Measurements from ENCODE around the gene FPGS.
"Not testable (repeated sequence)": the region's sequence is repeated elsewhere in the genome, so short reads cannot be mapped to it uniquely, and the experiment has no call there.

The FPGS gene

DNA sequence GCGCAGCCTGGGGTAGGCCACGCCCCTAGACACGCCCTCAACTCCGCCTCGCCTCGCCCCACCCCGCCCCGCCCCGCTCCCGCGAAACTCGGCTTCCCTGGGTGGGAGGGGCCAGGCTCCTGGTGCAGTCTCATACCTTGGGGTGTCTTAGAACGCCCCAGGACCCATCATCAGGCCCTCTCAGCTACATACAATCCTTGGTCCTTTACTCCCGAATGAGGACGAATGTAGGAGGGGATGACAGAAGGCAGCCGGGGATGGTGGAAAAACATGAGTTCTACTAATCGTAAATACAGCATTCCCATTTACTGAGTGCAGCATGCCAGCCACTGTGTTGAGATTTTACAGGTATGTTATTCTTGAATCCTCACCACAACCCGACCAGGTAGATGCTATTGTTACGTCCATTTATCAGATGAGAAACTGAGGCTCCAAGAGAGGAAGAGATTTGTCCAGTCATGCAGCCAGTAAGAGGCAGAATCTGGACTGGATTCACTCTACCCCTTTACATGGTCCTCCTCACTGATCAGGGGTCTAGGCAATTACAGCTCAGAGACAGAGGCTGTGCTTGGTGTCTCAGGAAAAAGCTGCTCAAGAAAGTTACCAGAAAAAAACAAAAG is 31.0 kb upstream of the FPGS start:
- FAIRE-seq, result no peak

DNA sequence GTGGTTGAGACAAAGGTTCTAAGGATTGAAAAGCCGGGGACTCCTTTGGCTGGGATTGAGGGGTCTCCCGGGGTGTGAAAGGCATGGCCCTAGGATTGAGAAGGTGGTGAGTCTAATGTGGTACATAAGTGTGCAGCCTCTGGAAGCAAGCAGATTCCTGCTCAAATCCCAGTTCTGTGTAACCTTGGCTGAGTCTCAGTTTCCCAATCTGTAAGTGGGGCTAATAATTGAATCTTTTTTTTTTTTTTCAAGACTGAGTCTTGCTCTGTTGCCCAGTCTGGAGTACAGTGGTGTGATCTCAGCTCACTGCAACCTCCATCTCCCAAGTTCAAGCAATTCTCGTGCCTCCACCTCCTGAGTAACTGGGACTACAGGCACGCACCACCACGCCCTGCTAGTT is 30.1 kb upstream of the FPGS start:
- no peak for FAIRE-seq

DNA sequence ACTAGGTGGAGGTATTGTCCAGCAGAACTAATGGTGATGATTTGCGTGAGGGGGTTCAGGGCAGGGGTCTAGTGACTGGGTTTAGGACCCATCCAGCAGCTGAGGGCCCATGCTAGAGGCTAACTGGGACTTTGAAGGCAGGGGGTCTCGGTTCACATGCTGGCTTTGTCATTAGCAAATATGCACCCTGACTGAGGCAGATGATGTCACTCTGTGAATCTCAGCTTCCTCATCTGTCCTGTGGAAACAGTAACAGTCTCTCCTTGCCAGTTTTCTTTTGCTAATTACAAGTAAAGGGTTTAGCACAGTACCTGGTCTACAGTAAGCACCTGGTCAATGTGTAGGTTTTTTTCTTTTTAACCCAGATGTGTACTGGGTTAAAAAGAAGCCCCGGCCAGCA is 29.4 kb upstream of the FPGS start:
- FAIRE-seq, result no peak

DNA sequence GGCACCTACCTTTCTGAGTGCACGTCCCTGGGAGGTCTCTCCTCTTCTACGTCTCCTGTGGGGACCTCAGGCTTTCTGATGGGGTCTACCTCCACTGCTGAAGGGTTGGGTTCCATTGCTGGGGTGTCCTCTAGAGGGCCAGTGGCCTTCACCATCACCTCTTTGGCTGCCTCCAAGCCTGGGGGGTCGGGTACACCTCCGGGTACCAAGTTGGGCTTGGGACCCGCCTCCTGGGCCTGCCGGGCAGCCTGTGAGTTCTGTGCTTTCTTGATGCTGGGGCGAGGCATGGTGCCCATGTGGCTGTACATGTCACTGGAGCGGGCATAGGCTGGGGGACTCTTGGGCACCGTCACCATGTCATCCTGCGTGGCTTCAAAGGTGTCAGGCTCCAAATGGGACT is 28.7 kb upstream of the FPGS start:
- no peak for FAIRE-seq

DNA sequence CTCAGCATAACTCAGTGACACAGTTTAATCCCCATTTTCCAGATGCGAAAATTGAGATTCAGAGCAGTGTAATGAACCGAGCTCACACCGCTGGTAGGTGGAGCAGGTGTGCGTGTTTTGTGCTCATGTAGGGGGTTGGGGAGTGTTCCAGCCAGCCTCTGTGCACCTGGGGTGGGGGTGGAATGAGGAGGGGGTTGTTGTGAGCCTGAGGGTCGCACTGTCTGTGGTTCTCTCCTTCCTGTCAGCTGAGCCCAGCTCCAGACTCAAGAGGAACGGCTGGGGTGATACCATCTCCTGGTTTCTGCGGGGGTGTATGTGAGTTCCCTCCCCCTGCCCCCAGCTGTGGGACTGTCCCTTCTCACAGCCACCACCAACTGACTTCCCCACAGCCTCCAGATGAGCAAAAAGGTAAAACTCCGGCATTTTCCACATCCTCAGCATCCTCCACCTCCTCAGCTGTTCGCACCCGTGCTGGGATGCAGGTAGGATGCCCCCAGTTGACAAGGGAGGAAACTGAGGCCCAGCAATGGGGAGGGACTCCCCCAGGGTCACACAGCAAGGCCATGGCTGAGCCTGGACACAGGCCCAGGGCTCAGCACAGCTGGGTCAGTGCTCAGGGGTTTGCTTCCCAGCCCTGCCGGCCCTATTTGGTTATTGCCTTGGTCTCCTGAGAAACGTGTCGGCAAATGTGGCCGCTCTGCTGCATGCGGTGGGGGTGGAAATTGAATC is 26.3 kb upstream of the FPGS start:
- FAIRE-seq, result no peak

DNA sequence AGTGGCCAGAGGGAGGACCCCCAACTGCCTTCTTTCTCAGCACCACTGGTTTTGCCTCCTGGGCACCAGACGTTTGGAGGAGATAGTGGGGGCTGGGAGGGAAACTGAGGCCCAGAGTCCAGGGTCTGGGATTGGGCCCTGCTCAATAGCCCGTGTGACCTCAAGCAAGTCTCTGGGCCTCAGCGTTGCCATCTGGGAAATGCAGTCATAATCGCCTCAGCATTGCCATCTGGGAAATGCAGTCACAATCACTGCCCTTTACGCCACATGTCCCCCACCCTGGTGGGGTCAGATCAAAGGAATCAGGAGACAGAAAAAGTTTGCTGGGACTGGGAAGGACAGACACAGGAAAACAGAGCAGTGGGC is 25.8 kb upstream of the FPGS start:
- FAIRE-seq, result no peak

DNA sequence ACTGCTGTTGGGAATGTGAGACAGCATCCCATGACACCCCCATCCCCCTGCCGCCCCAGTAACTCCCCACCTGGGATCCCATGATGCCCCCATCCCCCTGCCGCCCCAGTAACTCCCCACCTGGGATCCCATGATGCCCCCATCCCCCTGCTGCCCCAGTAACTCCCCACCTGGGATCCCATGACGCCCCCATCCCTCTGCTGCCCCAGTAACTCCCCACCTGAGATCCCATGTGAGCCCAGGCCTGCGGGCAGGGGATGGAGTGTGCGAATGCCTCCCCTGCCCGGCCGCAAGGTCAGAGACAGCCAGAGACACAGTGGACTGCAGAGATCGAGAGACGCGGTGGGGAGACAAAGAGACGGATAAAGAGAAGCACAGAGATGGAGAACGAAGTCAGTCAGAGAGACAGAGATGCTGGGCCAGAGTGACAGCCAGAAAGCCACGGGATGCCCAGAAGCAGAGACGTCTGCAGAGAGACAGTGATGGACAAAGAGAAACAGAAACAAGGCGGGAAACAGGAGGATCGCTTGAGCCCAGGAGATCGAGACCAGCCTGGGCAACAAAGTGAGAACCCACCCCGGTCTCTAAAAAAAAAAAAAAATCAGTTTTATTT is 25.2 kb upstream of the FPGS start:
- FAIRE-seq, result no peak

DNA sequence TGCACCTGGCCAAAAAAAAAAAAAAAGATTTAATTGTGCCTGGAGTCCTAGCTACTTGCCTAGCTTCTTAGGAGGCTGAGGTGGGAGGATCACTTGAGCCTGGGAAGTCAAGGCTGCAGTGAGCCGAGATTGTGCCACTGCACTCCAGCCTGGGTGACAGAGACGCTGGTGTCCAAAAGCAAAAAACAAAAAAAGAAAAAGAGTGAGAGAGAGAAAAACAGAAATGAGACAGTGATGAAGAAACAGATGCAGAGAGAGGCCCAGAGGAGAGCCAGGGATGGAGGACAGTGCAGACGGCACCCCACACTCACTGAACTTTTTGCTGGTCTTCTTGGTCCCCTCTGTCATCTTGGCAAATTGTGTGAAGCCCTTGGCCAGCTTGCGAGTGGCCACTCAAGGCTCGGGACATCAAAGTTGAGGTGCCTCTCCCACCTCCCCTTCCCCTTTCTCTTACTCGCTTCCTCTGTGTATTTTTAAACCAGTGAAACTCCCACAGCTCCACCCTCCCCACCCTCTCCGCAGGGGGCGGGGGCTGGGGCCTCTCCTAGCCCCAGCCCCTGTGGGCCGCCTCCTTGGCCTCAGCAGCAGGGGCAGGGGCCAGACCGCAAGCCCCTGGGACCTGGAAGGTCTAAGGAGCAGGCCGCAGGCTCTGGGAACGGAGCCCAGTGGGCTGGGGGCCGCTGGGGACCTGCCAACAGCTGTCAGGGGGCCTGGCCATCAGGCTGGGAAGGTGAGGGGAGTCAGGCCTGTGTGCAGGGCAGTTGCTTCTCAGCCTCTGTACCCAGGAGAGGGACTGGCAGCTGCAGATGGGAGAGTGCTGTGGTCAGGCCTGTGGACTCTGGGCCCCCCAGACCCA is 24.2 kb upstream of the FPGS start, which contains the start of gene SH2D3C:
Gene SH2D3C, minus strand, starts transcription at position 387 of the 856 bp plus-strand sequence. Its CDS starts 39 bp downstream, at position 348.
- FAIRE-seq, result no peak

DNA sequence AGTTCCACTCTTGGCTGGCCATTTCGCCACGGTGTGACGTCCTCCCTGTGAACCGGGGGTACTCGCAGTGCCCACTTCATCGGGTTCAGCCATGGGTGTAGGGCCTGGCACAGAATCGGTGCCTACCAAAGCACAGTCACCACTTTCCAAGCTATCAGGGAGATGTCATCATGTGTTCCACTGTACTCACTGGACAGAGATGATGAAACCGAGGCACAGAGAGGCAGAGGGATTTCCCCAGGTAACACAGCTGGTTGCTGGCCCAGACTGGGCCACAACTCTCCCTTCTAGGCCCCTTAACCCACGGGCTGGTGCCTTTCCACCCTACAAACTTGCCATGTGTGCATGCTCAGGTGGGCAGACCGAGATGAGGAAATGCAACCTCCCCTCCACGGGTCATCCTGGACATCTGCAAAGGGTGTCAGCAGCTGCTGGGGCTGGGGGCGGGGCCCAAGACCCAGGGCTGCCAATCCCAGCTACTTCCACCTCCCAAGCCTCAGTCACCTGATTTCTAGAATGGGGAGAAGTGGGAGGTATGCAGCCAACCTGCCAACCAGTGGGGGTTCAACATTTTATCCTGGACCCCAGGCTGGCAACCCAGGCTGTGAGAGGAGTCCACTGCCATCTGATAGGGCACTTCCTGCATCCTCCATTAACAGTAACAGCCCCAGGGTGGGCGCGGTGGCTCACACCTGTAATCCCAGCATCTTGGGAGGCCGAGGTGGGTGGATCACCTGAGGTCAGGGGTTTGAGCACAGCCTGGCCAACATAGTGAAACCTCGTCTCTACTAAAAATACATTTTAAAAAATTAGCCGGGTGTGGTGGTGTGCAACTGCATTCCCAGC is 23.3 kb upstream of the FPGS start:
- no peak for FAIRE-seq

DNA sequence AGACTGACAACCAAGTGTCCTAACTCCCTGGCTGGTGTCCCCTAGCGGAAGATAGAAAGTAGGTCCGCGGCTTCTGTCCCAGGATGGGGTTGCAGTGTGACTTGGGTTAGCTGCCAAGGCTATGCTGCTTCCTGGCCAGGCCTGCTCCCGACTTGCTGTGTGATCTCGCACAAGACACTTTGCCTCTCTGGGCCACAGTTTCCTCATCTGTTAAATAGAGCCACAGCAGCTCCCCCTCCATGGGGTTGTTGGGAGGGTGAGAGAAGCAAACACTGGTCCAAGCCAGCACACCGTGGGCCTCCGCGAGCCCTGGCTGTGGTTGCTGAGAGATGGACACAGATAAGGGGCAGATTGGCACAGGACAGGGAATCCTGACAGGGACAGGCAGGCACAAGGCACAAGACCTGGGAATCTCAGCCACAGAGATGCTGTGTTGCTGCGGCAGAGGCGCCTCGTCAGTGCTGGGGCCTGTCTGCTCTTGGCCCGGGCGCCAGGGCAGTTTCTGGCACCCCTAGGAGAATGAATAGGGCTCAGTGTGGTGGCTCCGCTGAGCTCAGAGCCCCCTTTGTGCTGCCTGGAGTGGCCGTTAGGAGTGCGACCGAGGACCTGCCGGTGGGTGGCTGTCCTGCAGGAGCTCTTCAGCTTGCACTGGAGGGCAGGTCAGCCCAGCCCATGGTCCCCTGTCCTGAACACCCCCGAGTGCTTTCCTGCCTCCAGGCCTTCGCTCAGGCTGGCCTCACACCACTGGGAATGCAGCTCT is 22.4 kb upstream of the FPGS start:
- FAIRE-seq, result no peak

DNA sequence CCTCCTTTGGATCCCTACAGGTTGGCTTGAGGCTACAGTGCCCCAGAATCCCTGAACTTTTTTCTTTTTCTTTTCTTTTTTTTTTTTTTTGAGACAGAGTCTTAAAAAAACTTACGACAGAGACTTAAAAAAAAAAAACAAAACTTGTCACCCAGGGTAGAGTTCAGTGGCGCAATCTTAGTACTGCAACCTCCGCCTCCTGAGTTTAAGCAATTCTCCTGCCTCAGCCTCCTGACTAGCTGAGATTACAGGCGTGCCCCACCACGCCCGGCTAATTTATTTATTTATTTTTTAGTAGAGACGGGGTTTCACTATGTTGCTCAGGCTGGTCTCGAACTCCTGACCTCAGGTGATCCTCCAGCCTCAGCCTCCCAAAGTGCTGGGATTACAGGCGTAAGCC is 21.8 kb upstream of the FPGS start:
- not testable (repeated sequence) for FAIRE-seq

DNA sequence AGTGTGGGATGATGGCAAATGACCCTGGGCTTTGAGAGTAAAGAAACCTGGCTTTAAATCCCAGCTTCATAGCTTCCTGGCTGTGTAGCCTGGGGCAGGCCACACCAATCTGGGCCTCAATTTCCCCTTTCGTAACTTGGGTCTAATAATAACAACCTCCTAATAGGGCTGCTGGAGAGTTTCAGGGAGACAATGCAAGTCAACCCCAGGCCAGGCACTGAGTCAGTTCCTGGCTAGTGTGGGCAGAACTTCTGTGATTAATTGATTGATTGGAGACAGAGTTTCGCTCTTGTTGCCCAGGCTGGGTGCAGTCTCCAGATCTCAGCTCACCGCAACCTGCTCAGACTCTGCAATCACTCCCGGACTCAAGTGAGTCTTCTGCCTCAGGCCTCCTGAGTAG is 20.9 kb upstream of the FPGS start:
- FAIRE-seq, result no peak

DNA sequence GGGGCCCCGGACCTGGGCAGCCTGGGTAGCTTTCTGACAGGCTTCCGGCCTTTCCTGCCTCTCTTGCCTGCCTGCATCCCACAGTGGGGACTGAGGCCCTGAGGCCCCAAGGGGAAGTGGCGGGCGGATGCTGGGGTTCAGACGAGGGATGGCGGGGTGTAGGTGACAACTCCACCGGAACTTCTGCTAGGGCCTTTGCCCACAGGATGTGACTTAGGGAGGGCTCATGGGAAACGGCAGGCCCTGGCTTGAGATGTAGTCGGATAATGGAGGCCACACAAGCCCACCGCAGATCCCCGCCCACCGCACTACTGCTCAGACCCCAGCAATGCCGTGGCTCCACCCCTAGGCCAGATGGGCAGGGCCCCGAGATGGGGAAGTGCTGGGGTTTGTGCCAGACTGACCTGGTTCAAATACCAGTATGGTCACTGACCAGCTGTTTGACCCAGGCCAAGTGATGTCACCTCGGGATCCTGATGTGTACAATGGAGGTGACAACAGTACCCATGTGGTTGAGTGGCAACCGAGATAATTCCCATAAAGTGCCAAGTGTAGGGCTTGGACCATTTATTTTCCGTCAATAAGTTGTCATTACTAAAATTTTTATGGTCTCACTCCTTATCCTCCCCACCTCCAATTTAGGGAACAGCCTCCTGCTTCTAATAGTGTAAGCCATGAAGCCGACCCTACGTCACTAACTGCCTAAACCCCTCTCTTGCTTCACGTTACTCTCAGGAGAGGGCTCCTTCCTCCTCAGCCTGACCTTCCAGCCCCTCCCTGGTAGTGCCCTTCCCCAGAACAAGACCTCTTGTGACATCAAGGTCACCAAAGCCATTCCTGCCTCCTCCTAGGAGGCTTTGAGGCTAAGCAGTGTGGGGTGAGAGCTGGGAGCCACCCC is 19.3 kb upstream of the FPGS start:
- FAIRE-seq, result no peak

DNA sequence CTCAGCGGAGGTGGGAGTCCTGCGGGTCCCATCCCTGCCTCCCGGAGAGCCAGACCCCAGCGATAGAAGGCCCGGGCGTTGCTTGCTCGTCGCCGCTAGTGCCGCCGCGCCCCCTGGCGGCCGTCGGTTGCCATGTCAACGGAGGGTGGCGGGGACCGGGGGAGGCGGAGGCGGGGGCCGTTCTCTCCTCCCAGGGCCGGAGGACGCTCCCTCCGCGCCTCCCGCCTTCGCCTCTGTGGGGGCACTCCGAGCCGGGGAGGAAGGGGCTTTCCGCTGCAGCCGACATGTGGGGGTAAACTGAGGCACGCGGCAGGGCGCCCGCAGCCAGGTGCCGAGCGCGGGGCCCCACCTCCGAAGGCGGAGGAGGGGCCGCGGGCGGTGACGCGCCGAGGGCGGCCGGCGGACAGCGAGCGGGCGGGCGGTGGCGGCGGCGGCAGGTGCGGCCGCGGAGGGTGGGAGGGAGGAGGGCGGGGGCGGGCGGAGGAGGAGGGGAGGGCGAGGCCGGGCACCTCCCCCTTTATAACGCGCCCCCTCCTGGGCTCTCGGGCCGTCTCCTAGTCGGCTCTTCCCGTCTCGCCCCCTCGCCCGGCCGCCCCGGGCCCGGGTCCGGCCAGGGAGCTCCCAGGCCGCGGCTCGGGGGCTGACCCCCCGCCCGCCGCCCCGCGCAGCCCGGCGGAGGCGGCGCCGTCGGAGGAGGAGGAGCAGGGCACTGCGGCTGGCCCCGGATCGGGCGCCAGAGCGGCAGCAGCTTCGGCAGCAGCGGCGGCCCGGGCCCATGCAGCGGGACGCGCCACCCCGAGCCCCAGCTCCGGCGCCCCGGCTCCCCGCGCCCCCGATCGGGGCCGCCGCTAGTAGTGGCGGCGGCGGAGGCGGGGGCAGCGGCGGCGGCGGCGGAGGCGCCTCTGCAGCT is 17.4 kb upstream of the FPGS start:
- no peak for FAIRE-seq

DNA sequence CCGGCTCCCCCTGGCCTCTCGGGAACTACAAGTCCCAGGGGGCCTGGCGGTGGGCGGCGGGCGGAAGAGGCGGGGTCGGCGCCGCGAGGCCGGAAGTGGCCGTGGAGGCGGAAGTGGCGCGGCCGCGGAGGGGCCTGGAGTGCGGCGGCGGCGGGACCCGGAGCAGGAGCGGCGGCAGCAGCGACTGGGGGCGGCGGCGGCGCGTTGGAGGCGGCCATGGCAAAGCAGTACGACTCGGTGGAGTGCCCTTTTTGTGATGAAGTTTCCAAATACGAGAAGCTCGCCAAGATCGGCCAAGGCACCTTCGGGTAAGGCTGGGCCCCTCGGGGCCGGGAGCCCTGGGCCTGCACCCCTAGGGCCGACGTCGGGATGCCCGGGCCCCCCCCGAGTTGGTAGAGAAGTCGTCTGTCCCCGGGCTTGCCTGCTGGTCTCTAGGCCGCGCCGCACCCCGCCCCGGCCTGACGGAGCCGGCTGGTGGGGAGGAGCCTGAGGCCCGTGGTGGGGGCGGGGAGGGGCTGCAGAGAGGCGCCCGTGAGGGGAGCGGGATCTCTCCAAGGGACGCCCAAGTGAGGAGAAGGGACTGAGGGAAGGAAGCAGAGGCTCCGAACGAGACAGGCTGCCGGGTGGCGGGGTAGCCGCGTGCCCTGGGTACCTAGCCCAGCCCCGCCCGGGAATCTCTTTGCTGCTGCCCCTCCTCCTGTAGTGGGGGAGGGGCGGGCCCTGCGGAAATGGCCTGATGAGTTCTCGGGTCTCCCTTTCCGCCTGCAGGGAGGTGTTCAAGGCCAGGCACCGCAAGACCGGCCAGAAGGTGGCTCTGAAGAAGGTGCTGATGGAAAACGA is 16.5 kb upstream of the FPGS start, which contains the start of gene CDK9:
Gene CDK9, plus strand, starts transcription at position 102 of the 840 bp plus-strand sequence. Its CDS starts 115 bp downstream, at position 217.
- FAIRE-seq, result no peak

DNA sequence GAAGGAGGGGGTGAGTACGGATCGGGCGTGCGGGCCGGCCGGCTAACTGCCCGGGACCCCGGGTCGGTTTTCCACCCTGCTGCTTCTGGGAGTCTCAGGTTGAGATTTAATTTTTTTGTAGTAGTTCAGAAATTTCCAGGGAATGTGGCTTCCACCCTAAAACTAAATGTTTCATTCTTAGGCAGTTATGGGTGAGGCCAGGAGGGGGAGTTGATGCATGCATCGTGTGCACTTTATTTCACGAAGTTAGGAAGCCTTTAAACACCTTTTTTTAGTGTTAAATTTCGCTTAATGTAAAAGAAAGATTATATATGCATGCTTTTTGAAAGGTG is 15.9 kb upstream of the FPGS start:
- FAIRE-seq, result no peak

DNA sequence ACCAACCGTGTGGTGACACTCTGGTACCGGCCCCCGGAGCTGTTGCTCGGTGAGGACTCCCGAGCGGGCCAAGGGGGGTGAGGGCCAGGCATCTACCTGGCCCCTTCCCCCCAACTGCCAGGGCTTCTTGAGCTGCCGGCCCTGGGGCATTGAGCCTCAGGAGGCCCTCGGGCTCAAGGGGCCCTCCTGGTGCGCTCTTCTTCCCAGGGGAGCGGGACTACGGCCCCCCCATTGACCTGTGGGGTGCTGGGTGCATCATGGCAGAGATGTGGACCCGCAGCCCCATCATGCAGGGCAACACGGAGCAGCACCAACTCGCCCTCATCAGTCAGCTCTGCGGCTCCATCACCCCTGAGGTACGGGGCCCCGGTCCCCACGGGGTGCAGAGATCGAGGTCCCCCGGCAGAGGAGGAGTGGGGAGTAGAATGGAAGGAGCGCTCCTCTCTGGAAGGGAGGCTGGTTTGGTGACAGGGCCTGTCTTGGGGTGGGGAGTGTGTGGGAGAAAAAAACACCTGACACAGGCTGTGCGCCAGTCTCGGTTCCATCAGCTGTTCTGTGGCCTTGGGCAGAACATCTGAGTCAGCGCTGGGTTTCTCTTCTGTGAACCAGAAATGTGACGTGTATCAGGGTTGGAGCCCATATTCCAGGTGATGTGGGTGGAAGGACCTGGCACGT is 14.2 kb upstream of the FPGS start:
- no peak for FAIRE-seq

DNA sequence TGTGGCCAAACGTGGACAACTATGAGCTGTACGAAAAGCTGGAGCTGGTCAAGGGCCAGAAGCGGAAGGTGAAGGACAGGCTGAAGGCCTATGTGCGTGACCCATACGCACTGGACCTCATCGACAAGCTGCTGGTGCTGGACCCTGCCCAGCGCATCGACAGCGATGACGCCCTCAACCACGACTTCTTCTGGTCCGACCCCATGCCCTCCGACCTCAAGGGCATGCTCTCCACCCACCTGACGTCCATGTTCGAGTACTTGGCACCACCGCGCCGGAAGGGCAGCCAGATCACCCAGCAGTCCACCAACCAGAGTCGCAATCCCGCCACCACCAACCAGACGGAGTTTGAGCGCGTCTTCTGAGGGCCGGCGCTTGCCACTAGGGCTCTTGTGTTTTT is 13.5 kb upstream of the FPGS start:
- no peak for FAIRE-seq

All from TTC549 (cell line).